ENCODE data around the gene NAALADL2.
"Not testable (repeated sequence)": the region's sequence is repeated elsewhere in the genome, so short reads cannot be mapped to it uniquely, and the experiment has no call there.

The NAALADL2 gene

GRCh38 chr3:175150812-175151401 is 291.8 kb downstream of the NAALADL2 start:
- DNase-seq = no peak

- DNase-seq = no peak
Observed at GRCh38 chr3:175153595-175153994, 294.5 kb downstream of the NAALADL2 start.

GRCh38 chr3:175155172-175155571 is 296.0 kb downstream of the NAALADL2 start:
- no peak for DNase-seq

GRCh38 chr3:175159202-175159601 is 300.1 kb downstream of the NAALADL2 start:
- no peak for DNase-seq

GRCh38 chr3:175161291-175161690 is 302.2 kb downstream of the NAALADL2 start:
- no peak for DNase-seq

GRCh38 chr3:175163686-175164085 is 304.6 kb downstream of the NAALADL2 start:
- DNase-seq = no peak

GRCh38 chr3:175173117-175173516 is 314.0 kb downstream of the NAALADL2 start:
- DNase-seq = not testable (repeated sequence)

- DNase-seq = no peak
Observed at GRCh38 chr3:175176556-175176955, 317.4 kb downstream of the NAALADL2 start.

- DNase-seq = no peak
Observed at GRCh38 chr3:175179055-175179454, 319.9 kb downstream of the NAALADL2 start.

GRCh38 chr3:175184392-175184791 is 325.3 kb downstream of the NAALADL2 start:
- no peak for DNase-seq

GRCh38 chr3:175185903-175186302 is 326.8 kb downstream of the NAALADL2 start:
- DNase-seq = no peak

- no peak for DNase-seq
Observed at GRCh38 chr3:175186511-175186910, 327.4 kb downstream of the NAALADL2 start.

- DNase-seq = no peak
Observed at GRCh38 chr3:175187586-175187985, 328.5 kb downstream of the NAALADL2 start.

- no peak for DNase-seq
Observed at GRCh38 chr3:175192536-175192935, 333.4 kb downstream of the NAALADL2 start.

- no peak for DNase-seq
Observed at GRCh38 chr3:175193815-175194518, 334.8 kb downstream of the NAALADL2 start.

GRCh38 chr3:175198991-175199783 is 340.1 kb downstream of the NAALADL2 start:
- DNase-seq = no peak

- no peak for DNase-seq
Observed at GRCh38 chr3:175199961-175200360, 340.8 kb downstream of the NAALADL2 start.

- no peak for DNase-seq
Observed at GRCh38 chr3:175200391-175201095, 341.4 kb downstream of the NAALADL2 start.

- DNase-seq = no peak
Observed at GRCh38 chr3:175207361-175207760, 348.2 kb downstream of the NAALADL2 start.

GRCh38 chr3:175208326-175208725 is 349.2 kb downstream of the NAALADL2 start:
- no peak for DNase-seq

- no peak for DNase-seq
Observed at GRCh38 chr3:175211466-175211865, 352.3 kb downstream of the NAALADL2 start.

GRCh38 chr3:175212896-175213295 is 353.8 kb downstream of the NAALADL2 start:
- DNase-seq = no peak

GRCh38 chr3:175214216-175214615 is 355.1 kb downstream of the NAALADL2 start:
- no peak for DNase-seq
